Spleen (tissue), 7 donors: Measurements from ENCODE around the gene MAIP1.

ENCODE experiments used
- POLR2A ChIP-seq, 3 donors: fragments of 450-650 bp; IDR thresholded peaks; one replicate each; pipeline ENCODE4 v1.5.1; 2017; ENCODE audit warnings: antibody characterized with exemption in 3 of 3, mild to moderate bottlenecking in 1 of 3
- TF ChIP-seq, protein P1 (sequence below), 11 experiments: fragments of 200-600 bp in 7 of 11; fragments of 450-650 bp in 4 of 11; sonication (generic) in 4 of 11; IDR thresholded peaks in 8 of 11; conservative IDR thresholded peaks in 3 of 11; 1 replicate in 7 of 11; 2 replicates in 4 of 11; pipeline versions ENCODE4 v1.4.0 to v1.8.0; 2016 to 2021; ENCODE audit warnings: antibody characterized with exemption in 11 of 11, inconsistent platforms in 4 of 11, mild to moderate bottlenecking in 1 of 11
- donor health status: DM: no; HTN: no; CAD: no; lungs with moderate emphysema.
- donor health status: DM: no; HTN: no; CAD: no.
- donor health status: DM: no; HTN: no; CAD: no.

DNA sequence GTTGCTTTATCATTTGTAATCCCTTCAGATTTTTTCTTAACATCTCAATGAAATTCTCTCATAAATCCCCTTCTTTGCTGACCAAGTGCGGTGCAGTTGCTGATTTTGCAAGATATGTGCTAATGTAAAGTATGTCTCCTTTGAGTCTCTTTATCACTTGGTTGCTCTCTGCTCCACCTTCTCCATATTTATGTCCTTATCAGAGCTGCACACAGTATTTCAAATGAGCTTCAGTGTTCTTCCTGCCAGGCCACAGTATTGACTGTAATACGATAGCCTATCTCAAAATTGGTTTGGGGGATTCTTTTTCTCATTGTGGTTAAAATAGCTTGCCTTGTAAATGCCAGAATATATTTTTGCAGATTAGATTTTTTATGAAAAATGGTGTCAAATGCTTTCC, 32.2 kb downstream of the MAIP1 start:
- TF ChIP-seq, protein P1, sequence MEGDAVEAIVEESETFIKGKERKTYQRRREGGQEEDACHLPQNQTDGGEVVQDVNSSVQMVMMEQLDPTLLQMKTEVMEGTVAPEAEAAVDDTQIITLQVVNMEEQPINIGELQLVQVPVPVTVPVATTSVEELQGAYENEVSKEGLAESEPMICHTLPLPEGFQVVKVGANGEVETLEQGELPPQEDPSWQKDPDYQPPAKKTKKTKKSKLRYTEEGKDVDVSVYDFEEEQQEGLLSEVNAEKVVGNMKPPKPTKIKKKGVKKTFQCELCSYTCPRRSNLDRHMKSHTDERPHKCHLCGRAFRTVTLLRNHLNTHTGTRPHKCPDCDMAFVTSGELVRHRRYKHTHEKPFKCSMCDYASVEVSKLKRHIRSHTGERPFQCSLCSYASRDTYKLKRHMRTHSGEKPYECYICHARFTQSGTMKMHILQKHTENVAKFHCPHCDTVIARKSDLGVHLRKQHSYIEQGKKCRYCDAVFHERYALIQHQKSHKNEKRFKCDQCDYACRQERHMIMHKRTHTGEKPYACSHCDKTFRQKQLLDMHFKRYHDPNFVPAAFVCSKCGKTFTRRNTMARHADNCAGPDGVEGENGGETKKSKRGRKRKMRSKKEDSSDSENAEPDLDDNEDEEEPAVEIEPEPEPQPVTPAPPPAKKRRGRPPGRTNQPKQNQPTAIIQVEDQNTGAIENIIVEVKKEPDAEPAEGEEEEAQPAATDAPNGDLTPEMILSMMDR (IDR thresholded peaks at IDR 0.05 in 8 of 11, conservative IDR thresholded peaks at IDR 0.05 in 3 of 11), result no peak
- TF ChIP-seq POLR2A (IDR thresholded peaks at IDR 0.05), result no peak
